Duodenal mucosa (tissue), 2 donors: Measurements from ENCODE around the gene HSD17B10.

Source experiments
- H3K27ac ChIP-seq: one replicate; pipeline ENCODE4 v1.7.0; 2013; ENCODE audit warnings: low read depth, low read length
- H3K27me3 ChIP-seq, 2 donors: one replicate each; pipeline ENCODE4 v1.7.0; 2013; ENCODE audit warnings: low read length in 2 of 2, control low read depth in 1 of 2; ENCODE audit not compliant: insufficient read depth in 2 of 2, control insufficient read depth in 1 of 2
- H3K36me3 ChIP-seq, 2 donors: one replicate each; pipeline ENCODE4 v1.7.0; 2013; ENCODE audit warnings: low read length in 2 of 2, control low read depth in 1 of 2; ENCODE audit not compliant: insufficient read depth in 2 of 2, control insufficient read depth in 1 of 2
- H3K4me1 ChIP-seq, 2 donors: one replicate each; pipeline ENCODE4 v1.7.0; 2013; ENCODE audit warnings: low read length in 2 of 2, control low read depth in 1 of 2; ENCODE audit not compliant: insufficient read depth in 2 of 2, control insufficient read depth in 1 of 2
- H3K4me3 ChIP-seq, 2 donors: one replicate each; pipeline ENCODE4 v1.7.0; 2013; ENCODE audit warnings: low read length in 2 of 2, low read depth in 1 of 2
- H3K9ac ChIP-seq, 2 donors: one replicate each; pipeline ENCODE4 v1.7.0; 2013; ENCODE audit warnings: low read length in 2 of 2, low read depth in 1 of 2
- H3K9me3 ChIP-seq, 2 donors: one replicate each; pipeline ENCODE4 v1.7.0; 2013; ENCODE audit warnings: low read length in 2 of 2, control low read depth in 1 of 2; ENCODE audit not compliant: control insufficient read depth in 1 of 2

The HSD17B10 gene

DNA sequence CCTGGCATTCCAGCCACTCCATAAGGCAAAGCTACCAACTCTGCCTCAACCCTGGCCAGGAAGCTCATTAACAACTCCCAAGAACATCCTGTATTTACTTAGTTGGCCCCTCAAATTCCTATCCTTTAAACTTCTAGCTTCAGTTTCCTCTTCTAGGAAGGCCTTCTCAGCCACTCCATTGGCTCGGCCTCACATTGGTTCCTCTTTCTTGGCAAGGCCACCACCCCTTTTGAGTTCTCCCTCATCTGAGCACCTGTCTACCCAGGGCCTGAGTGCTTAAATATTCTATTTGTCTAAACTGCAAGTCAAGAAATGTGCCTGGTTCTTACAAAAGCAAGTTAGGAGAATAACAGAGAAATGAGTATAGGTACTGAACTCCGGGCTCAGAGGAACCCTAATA lies 21.7 kb downstream of the HSD17B10 start:
- Histone ChIP-seq H3K27ac (no peak overlapping the region), H3K4me3 (no peak overlapping the region), H3K9ac (no peak overlapping the region), H3K36me3 (peaks cover 19 to 52% of the 10 kb centered on the region in 2 donors), H3K9me3 (no peaks in the 10 kb centered on the region), H3K27me3 (no peaks in the 10 kb centered on the region), H3K4me1 (no peaks in the 10 kb centered on the region)

DNA sequence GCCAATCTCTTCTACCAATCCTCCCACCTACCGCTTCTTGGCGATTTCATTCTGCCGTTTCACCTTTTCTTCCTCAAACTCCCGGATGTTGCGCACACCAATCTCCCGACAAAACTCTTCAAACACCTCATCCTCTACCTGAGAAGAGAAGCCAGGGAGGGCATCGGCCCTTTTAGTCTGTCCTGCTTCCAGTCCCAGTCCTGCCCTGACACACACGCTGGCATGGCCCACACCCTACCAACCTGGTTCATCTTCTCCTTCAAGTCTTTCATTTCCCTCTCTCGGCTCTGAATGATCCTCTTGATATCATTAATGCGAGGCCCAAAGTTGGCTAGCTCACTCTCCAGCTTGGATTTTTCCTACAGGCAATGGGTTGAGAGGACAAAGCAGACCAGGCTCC lies 30.6 kb downstream of the HSD17B10 start:
- Histone ChIP-seq H3K9me3 (no peaks in the 10 kb centered on the region), H3K36me3 (peaks cover 23 to 76% of the 10 kb centered on the region in 2 donors), H3K4me3 (no peak overlapping the region), H3K4me1 (no peaks in the 10 kb centered on the region), H3K9ac (no peak overlapping the region), H3K27ac (no peak overlapping the region), H3K27me3 (no peaks in the 10 kb centered on the region)

DNA sequence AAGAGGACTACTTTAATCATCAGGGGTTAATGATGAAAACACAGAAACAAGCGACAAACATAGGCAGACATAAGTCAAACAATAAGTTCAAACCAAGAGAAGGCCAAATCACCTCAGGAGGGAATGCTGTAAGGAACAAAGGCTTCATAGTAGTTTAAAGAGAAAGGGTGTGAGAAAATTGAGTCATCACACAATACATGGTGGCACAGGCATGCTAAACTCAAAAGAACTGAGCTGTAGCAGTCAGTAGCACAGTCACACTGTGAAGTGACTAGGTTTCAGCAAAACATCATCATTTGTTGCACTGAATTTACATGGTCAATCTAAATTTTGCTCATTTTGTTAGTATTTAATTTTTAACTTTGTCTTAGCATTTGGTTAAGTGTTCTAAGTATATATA lies 36.0 kb downstream of the HSD17B10 start:
- Histone ChIP-seq H3K9me3 (no peaks in the 10 kb centered on the region), H3K27me3 (no peaks in the 10 kb centered on the region), H3K36me3 (peaks cover 16 to 51% of the 10 kb centered on the region in 2 donors), H3K4me3 (no peak overlapping the region), H3K4me1 (no peaks in the 10 kb centered on the region), H3K9ac (no peak overlapping the region), H3K27ac (no peak overlapping the region)

DNA sequence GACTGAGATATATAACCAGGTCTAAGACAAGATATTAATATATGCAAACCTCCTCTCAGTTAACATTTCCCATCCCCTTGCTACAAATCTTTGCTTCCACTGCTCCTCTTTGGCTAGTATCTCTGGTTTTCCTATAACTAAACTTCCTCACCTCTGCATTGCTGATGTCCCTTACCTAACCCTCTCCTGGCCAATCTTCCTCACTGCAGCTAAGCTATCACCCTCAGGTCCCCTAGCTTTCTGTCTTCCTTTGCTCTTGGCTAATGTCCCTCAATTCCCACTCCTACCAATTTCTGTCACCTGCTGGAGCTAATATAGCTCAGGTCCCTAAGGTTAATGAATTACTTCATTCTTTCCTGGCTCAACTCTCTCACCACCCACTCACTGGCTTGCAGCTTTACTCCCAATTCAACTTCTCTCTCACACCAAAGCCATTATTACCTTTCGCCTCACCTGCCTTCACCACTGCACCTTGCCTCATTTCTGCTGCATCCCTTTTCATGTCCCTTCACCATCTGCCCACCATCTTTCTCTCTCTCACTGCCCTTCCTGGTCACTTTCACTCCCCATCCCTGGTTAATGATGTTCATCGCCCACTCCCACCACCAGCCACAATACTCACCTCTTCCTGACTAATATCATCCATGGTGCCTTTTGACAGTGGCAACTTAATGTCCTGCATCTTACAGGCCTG lies 38.4 kb downstream of the HSD17B10 start:
- H3K36me3 ChIP-seq = peaks cover 11 to 34% of the 10 kb centered on the region in 2 donors
- no peaks in the 10 kb centered on the region for H3K4me1 ChIP-seq
- H3K27me3 ChIP-seq = no peaks in the 10 kb centered on the region
- H3K9ac ChIP-seq = no peak overlapping the region
- H3K4me3 ChIP-seq = no peak overlapping the region
- H3K27ac ChIP-seq = no peak overlapping the region
- no peaks in the 10 kb centered on the region for H3K9me3 ChIP-seq

DNA sequence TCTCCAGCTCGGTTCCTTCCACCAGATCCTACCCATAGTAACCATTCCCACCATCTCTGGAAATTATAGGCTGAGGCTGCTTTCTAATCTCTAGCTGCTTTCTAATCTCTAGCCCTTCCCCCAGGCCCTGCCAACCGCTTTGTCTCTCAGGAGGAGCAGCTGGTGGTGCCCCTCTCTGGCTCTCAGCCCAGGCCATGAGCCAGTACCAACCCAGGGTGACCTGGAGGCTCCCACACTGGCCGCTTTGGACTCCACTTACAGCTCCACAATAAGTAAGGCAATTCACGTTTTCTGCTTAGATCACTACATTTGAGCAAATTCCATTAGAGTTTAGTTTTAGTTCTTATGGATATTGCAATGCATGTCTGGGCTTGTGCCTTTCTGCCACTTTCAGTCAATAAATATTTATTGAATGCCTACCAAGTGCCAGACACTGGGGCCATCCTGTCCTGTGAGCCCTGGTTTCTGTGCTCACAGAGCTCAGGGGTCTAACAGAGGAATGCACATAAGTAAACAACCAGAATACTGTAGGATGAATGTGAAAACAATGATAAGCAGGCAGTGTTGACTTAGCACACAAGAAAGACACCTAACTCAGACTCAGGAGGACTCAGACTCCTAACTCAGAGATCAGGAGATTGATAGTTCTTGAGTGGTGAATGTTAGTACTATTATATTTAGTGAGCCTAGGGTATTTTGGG lies 50.6 kb downstream of the HSD17B10 start:
- H3K9me3 ChIP-seq = no peaks in the 10 kb centered on the region
- H3K27ac ChIP-seq = no peak overlapping the region
- H3K4me3 ChIP-seq = no peak overlapping the region
- no peaks in the 10 kb centered on the region for H3K27me3 ChIP-seq
- no peaks in the 10 kb centered on the region for H3K4me1 ChIP-seq
- H3K9ac ChIP-seq = no peak overlapping the region
- H3K36me3 ChIP-seq = peaks cover 23 to 56% of the 10 kb centered on the region in 2 donors
